Heart left ventricle (tissue), 16 donors: ENCODE results near the gene XIRP2. TPM values are rescaled to one million over a fixed set of nuclear protein-coding genes. Genes with fewer than 3 reads are reported as not detected.

Experiments
- ATAC-seq, 4 donors: fragments of 200-7000 bp; cut with Tn5 transposase; one replicate each; pipeline ENCODE4 v1.9.1; 2020 to 2022; ENCODE audit warnings: moderate library complexity in 4 of 4, mild to moderate bottlenecking in 3 of 4, moderate number of reproducible peaks in 1 of 4
- DNase-seq, 5 donors: peaks; one replicate each; pipeline ENCODE4 v3.0.0-alpha.2; 2020
- H3K27ac ChIP-seq, 12 donors: fragments of 200-600 bp; sonication (generic) in 4 of 12; one replicate each; pipeline versions ENCODE4 v1.5.0 to v1.8.0; 2016 to 2022; ENCODE audit warnings: mild to moderate bottlenecking in 2 of 12
- H3K27me3 ChIP-seq, 9 donors: fragments of 200-600 bp; sonication (generic) in 2 of 9; one replicate each; pipeline versions ENCODE4 v1.5.1 to v1.8.0; 2016 to 2022; ENCODE audit warnings: mild to moderate bottlenecking in 3 of 9
- H3K36me3 ChIP-seq, 9 donors: fragments of 200-600 bp; sonication (generic) in 2 of 9; one replicate each; pipeline versions ENCODE4 v1.5.0 to v1.8.0; 2018 to 2022; ENCODE audit warnings: mild to moderate bottlenecking in 2 of 9
- H3K4me1 ChIP-seq, 12 donors: fragments of 200-600 bp; sonication (generic) in 4 of 12; one replicate each; pipeline versions ENCODE4 v1.5.0 to v1.8.0; 2016 to 2022; ENCODE audit warnings: mild to moderate bottlenecking in 3 of 12
- H3K4me3 ChIP-seq, 12 donors: fragments of 200-600 bp; sonication (generic) in 4 of 12; one replicate each; pipeline versions ENCODE4 v1.5.0 to v1.8.0; 2017 to 2022; ENCODE audit warnings: mild to moderate bottlenecking in 9 of 12, moderate library complexity in 4 of 12
- H3K9me3 ChIP-seq, 12 donors: fragments of 200-600 bp; sonication (generic) in 4 of 12; one replicate each; pipeline versions ENCODE4 v1.5.0 to v1.8.0; 2016 to 2022; ENCODE audit warnings: mild to moderate bottlenecking in 1 of 12
- CTCF ChIP-seq, 12 donors: fragments of 200-600 bp; sonication (generic) in 4 of 12; IDR thresholded peaks; one replicate each; pipeline versions ENCODE4 v1.5.0 to v1.8.0; 2018 to 2022; ENCODE audit warnings: antibody characterized with exemption in 12 of 12, mild to moderate bottlenecking in 5 of 12
- POLR2A ChIP-seq, 2 donors: fragments of 450-650 bp; IDR thresholded peaks; one replicate each; pipeline ENCODE4 v1.6.1; 2017; ENCODE audit warnings: antibody characterized with exemption in 2 of 2, mild to moderate bottlenecking in 2 of 2, moderate library complexity in 2 of 2
- WGBS, 4 donors: extraction: QIAGEN DNeasy Blood & Tissue Kit in 2 of 4; methylation state at CpG; one replicate each; pipeline versions ENCODE4 v1.1.5 to v1.1.7; 2013 to 2018; 5-methylcytosine and 5-hydroxymethylcytosine counted together
- intact Hi-C, 10 donors: fragments of 100-400 bp; cut with DNase I; formaldehyde crosslinking; loops; one replicate each; pipeline versions ENCODE4 v1.11.1 to v1.14.2; 2022
- polyA plus RNA-seq, 2 donors: library from polyadenylated mRNA; stranded (reverse); fragments of 200-250 nt; gene quantifications; one replicate each; pipeline ENCODE4 v1.2.3, GENCODE V29; 2013
- total RNA-seq, 9 donors: library from RNA; depleted of rRNA in 2 of 9; stranded (reverse); fragments of >200 nt in 2 of 9; fragmentation: NEBNext Ultra II Directional in 3 of 9; extraction: Animal tissue kit (Norgen Biotek cat#: 25700) in 3 of 9; gene quantifications; one replicate each; pipeline versions ENCODE4 v1.1.0 to v1.2.4, GENCODE V29; 2016 to 2023
- donor health status: ischemic (EF 13 %, LVEDD 7.1; RV severe dilation, severe dysfunction).
- donor health status: healthy with polysubstance abuse.
- donor health status: DM: no; HTN: yes; CAD: no.
- donor health status: DM: no; HTN: no; CAD: no.
- donor health status: ischemic (EF 25% LVEDD 6.9; RV normal size, moderate dysfunction).
- donor health status: ischemic (EF 25% LVEDD 5.7; RV mildly dilated, moderate dysfunction).
- donor health status: healthy.
- donor health status: DM: yes; HTN: yes; CAD: no.
- donor health status: ischemic (EF 35%, LVEDD 5.7; RV mildly dilated, moderate dysfunction).
- donor health status: nonischemic (EF 11% LVEDD 7.7; RV severe dilation, severe dysfunction).
- donor health status: DM: yes; HTN: yes; CAD: no.
- donor health status: PGD.
- donor health status: ischemic (EF 29% LVEDD 5.4; RV normal size, mild dysfunction).
- donor health status: nonischemic (EF 23%, LVEDD 6.1; RV moderate dilation, normal function).

The XIRP2 gene
- total and polyA plus RNA-seq, 11 donors = 227 to 2,395 (median 626) TPM

- intact Hi-C loops = loop anchor here in 5 of 10 donors (5.0 kb wide), 1 partner anchor 43 kb away; no protein-coding TSS in a partner anchor
Measured at GRCh38 chr2:167144179-167144898, 256.1 kb downstream of the XIRP2 start.

GRCh38 chr2:167147271-167147941, 259.1 kb downstream of the XIRP2 start:
- Histone ChIP-seq H3K4me3 (no peak overlapping the region), H3K27me3 (no peaks in the 10 kb centered on the region), H3K27ac (no peak overlapping the region), H3K4me1 (peaks cover 0 to 9% (median 0%) of the 10 kb centered on the region in 12 donors), H3K9me3 (peaks cover 0 to 5% (median 0%) of the 10 kb centered on the region in 12 donors), H3K36me3 (no peaks in the 10 kb centered on the region)
- intact Hi-C loops = loop anchor here in 1 of 10 donors (5.0 kb wide), 1 partner anchor 35 kb away; no protein-coding TSS in a partner anchor
- ATAC-seq (no peak), DNase-seq (no peak)
- WGBS, 4 donors = 65 to 83% (median 76%) methylated on average over 6 of the region's 6 CpGs
- no peak for TF ChIP-seq CTCF (IDR thresholded peaks at IDR 0.05)
- no peak for TF ChIP-seq POLR2A (IDR thresholded peaks at IDR 0.05)

More at GRCh38 chr2:167144179-167144898, 256.1 kb downstream of the XIRP2 start:
- DNase-seq (no peak), ATAC-seq (no peak)
- 22 to 28% (median 26%) methylated on average over 5 of the region's 5 CpGs for WGBS, 4 donors
- Histone ChIP-seq H3K36me3 (no peaks in the 10 kb centered on the region), H3K27me3 (no peaks in the 10 kb centered on the region), H3K4me1 (peaks cover 0 to 18% (median 3%) of the 10 kb centered on the region in 12 donors), H3K4me3 (no peak overlapping the region), H3K27ac (no peak overlapping the region), H3K9me3 (peaks cover 0 to 4% (median 0%) of the 10 kb centered on the region in 12 donors)
- TF ChIP-seq CTCF (IDR thresholded peaks at IDR 0.05) (no peak), POLR2A (IDR thresholded peaks at IDR 0.05) (no peak)

DNA sequence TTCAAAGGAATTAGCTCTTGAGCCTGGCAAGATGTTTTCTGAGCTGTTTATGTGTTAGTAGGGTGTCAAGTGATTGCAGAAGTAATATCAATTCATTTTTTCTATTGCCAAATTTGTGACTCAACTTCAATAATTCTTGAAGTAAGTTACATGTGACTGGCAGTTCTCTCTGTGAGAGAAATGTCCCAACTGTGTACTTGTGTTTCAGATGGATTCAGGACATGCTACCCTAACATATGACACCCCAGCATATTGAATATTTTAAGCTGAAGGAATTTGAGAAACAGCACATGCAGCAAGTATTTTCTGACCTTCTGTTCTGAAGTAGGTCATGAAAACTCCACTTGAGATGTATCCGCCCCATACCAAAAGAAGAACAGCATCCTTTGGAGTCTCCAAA, 263.6 kb downstream of the XIRP2 start:
- Histone ChIP-seq H3K4me1 (no peaks in the 10 kb centered on the region), H3K4me3 (no peak overlapping the region), H3K9me3 (peaks cover 0 to 5% (median 0%) of the 10 kb centered on the region in 12 donors), H3K27ac (no peak overlapping the region), H3K36me3 (no peaks in the 10 kb centered on the region), H3K27me3 (no peaks in the 10 kb centered on the region)
- DNase-seq = no peak
- no peak for ATAC-seq
- intact Hi-C loops = no loop called here
- 75 to 89% (median 86%) methylated on average over 1 of the region's 1 CpG for WGBS, 4 donors
- TF ChIP-seq CTCF (IDR thresholded peaks at IDR 0.05) (no peak), POLR2A (IDR thresholded peaks at IDR 0.05) (no peak)

- DNase-seq (no peak), ATAC-seq (no peak)
- no peaks in the 10 kb centered on the region for H3K27me3 ChIP-seq
- H3K9me3 ChIP-seq = no peaks in the 10 kb centered on the region
- no peak overlapping the region for H3K27ac ChIP-seq
- intact Hi-C loops = no loop called here
- no peak overlapping the region for H3K4me3 ChIP-seq
- TF ChIP-seq POLR2A (IDR thresholded peaks at IDR 0.05) = no peak
- no peak for TF ChIP-seq CTCF (IDR thresholded peaks at IDR 0.05)
- 24 to 42% (median 40%) methylated on average over 1 of the region's 1 CpG for WGBS, 4 donors
- no peaks in the 10 kb centered on the region for H3K4me1 ChIP-seq
- no peaks in the 10 kb centered on the region for H3K36me3 ChIP-seq
Measured at GRCh38 chr2:167157523-167157922, 269.2 kb downstream of the XIRP2 start.
